MCF 10A (cell line): Measurements from ENCODE around the gene PLEKHJ1. TPM values are rescaled to one million over a fixed set of nuclear protein-coding genes. Genes with fewer than 3 reads are reported as not detected.

ENCODE experiments used
- BruUV-seq: library from RNA; stranded (reverse); fragments of 400-500 nt; replicated peaks from 2 replicates; lab custom pipeline; 2021; lab: Mats Ljungman, UMichigan
- CTCF ChIA-PET: fragments of 300-600 bp; sonication (Branson Sonifier 250); formaldehyde crosslinking; extraction: SDS; loops from one replicate; lab custom pipeline; 2021; ENCODE audit warnings: antibody characterized with exemption, inconsistent platforms; lab: Yijun Ruan, JAX
- POLR2A ChIA-PET: fragments of 300-600, 350-650 bp; sonication (Branson Sonifier 250); formaldehyde crosslinking; extraction: SDS; loops from one replicate; lab custom pipeline; 2020; ENCODE audit warnings: antibody characterized with exemption, inconsistent platforms; lab: Yijun Ruan, JAX
- DNase-seq: peaks from one replicate; pipeline ENCODE4 v3.0.0-alpha.2; 2018; ENCODE audit not compliant: unreplicated experiment
- H3K27ac Mint-ChIP-seq: one replicate; pipeline ENCODE4 v1.8.0; 2022; ENCODE audit warnings: mild to moderate bottlenecking, low read depth, mixed read lengths; ENCODE audit not compliant: unreplicated experiment
- H3K27me3 Mint-ChIP-seq: one replicate; pipeline ENCODE4 v1.8.0; 2022; ENCODE audit warnings: mixed read lengths; ENCODE audit not compliant: insufficient read depth, unreplicated experiment
- H3K36me3 Mint-ChIP-seq: one replicate; pipeline ENCODE4 v1.8.0; 2022; ENCODE audit warnings: mild to moderate bottlenecking, moderate library complexity, mixed read lengths; ENCODE audit not compliant: insufficient read depth, unreplicated experiment
- H3K4me1 Mint-ChIP-seq: one replicate; pipeline ENCODE4 v1.8.0; 2022; ENCODE audit warnings: mixed read lengths; ENCODE audit not compliant: insufficient read depth, unreplicated experiment
- H3K4me3 Mint-ChIP-seq: one replicate; pipeline ENCODE4 v1.8.0; 2022; ENCODE audit warnings: mild to moderate bottlenecking, moderate library complexity, mixed read lengths; ENCODE audit not compliant: unreplicated experiment
- H3K9me3 Mint-ChIP-seq: one replicate; pipeline ENCODE4 v1.8.0; 2022; ENCODE audit warnings: mixed read lengths; ENCODE audit not compliant: unreplicated experiment
- intact Hi-C: fragments of 100-400 bp; cut with micrococcal nuclease; formaldehyde crosslinking; loops from 2 replicates; pipeline ENCODE4 v1.14.1; 2022
- total RNA-seq: library from RNA; stranded (reverse); gene quantifications from 2 replicates; pipeline ENCODE4 v1.2.3, GENCODE V29; 2022
- TF ChIP-seq, protein P1 (sequence below): fragments of 200-600 bp; IDR thresholded peaks from one replicate; pipeline ENCODE4 v1.8.0; 2022; ENCODE audit warnings: antibody characterized with exemption, mild to moderate bottlenecking; ENCODE audit not compliant: unreplicated experiment

PLEKHJ1 gene
- total RNA-seq, 1 experiment from 2014 or later = 54.1 TPM

DNA sequence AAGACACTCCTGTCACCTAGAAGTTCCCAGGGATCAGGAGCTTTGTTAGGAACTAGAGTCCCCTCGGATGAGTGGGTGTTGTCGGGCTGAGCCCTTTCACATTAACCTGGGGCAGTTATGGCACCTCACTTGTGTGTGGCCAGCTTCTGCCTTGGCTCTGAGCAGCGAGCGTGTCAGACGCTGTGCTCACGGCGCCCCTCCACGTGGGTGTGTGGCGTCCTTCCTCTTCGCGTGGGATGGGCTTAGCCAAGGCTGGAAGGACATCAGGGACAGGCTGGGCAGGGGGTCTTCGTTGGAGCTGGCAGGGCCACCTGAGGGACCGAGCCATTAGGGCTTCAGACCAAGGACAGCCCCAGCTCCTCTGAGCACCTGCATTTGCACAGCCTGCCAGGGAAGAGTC is 49.0 kb downstream of the PLEKHJ1 start:
- H3K4me1 Mint-ChIP-seq = no peaks in the 10 kb centered on the region
- no TSS peak for BruUV-seq
- no peak for DNase-seq
- CTCF ChIA-PET = interaction anchor here (0.8 kb wide), 1 partner anchor 289 kb away, joined by 3 read pairs; no protein-coding TSS in a partner anchor
- H3K27ac Mint-ChIP-seq = no peak overlapping the region
- H3K27me3 Mint-ChIP-seq = no peaks in the 10 kb centered on the region
- intact Hi-C loops = no loop called here
- POLR2A ChIA-PET = no interaction called here
- peaks cover 50% of the 10 kb centered on the region for H3K36me3 Mint-ChIP-seq
- no peak overlapping the region for H3K4me3 Mint-ChIP-seq
- TF ChIP-seq, protein P1, sequence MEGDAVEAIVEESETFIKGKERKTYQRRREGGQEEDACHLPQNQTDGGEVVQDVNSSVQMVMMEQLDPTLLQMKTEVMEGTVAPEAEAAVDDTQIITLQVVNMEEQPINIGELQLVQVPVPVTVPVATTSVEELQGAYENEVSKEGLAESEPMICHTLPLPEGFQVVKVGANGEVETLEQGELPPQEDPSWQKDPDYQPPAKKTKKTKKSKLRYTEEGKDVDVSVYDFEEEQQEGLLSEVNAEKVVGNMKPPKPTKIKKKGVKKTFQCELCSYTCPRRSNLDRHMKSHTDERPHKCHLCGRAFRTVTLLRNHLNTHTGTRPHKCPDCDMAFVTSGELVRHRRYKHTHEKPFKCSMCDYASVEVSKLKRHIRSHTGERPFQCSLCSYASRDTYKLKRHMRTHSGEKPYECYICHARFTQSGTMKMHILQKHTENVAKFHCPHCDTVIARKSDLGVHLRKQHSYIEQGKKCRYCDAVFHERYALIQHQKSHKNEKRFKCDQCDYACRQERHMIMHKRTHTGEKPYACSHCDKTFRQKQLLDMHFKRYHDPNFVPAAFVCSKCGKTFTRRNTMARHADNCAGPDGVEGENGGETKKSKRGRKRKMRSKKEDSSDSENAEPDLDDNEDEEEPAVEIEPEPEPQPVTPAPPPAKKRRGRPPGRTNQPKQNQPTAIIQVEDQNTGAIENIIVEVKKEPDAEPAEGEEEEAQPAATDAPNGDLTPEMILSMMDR = no peak
- no peaks in the 10 kb centered on the region for H3K9me3 Mint-ChIP-seq

DNA sequence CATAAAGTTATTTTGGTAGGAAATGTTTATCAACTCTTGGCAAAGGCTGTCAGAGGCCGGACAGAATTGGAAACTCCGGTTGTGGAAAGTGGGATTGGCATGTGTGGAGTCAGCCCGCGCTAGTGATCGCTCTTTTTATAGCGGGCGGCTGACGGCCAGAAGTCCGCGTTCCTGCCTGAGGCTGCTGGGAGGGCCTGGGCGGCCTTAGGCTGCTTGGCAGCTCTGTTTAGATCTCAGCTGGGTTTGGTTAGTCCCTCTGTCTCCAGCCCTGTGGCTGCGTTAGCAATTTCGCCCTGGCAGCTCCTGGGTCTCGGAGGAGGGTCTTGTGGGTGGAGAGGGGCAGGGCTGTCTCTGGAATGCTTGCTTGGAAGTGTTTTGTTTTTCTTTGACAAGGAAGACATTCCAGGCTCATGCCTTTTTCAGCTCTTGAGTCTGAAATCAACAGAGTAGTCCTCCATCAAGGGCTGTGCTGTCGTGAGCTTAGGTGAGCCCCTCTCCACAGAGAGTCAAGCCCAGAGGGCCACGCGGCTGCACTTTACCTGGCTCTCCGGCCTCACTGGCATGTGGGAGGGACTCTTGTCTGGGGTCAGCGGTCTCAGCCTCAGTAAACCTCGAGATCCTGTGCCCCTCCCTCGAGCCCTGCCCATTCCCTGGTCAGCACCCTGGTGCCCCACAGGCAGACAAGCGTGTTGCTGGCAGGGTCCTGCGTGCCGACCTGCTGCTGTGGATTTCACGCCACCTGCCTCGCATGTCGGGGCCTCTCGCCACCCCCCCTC is 49.9 kb downstream of the PLEKHJ1 start:
- intact Hi-C loops = no loop called here
- H3K9me3 Mint-ChIP-seq = no peaks in the 10 kb centered on the region
- peaks cover 47% of the 10 kb centered on the region for H3K36me3 Mint-ChIP-seq
- DNase-seq = no peak
- no peaks in the 10 kb centered on the region for H3K27me3 Mint-ChIP-seq
- H3K4me1 Mint-ChIP-seq = no peaks in the 10 kb centered on the region
- H3K27ac Mint-ChIP-seq = no peak overlapping the region
- ChIA-PET CTCF (interaction anchor here (0.6 to 1.0 kb wide), 4 partner anchors 12 to 62 kb away, joined by 3 to 6 read pairs (median 4); no protein-coding TSS in a partner anchor), POLR2A (interaction anchor here (0.7 kb wide), 2 partner anchors 32 to 360 kb away, joined by 3 to 5 read pairs; no protein-coding TSS in a partner anchor)
- no TSS peak for BruUV-seq
- H3K4me3 Mint-ChIP-seq = no peak overlapping the region
- TF ChIP-seq, protein P1 = no peak

DNA sequence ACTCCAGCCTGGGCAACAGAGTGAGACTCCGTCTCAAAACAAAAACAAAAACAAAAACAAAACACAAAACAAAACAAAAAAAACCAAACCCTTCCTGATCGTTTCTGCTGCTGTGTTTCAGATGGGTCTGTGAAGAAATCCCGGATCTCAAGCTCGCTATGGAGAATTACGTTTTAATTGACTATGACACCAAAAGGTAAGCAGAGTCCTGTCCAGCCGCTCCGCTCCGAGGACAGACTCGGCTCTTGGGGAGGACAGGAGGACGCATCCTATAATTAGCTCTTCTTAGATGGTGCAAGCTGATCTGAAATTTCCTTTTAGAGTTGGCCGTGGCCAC is 50.4 kb downstream of the PLEKHJ1 start:
- intact Hi-C loops = no loop called here
- H3K4me3 Mint-ChIP-seq = no peak overlapping the region
- TF ChIP-seq, protein P1 = no peak
- H3K27me3 Mint-ChIP-seq = no peaks in the 10 kb centered on the region
- no TSS peak for BruUV-seq
- ChIA-PET CTCF (interaction anchor here (0.6 to 1.0 kb wide), 3 partner anchors 11 to 62 kb away, joined by 3 to 6 read pairs (median 4); no protein-coding TSS in a partner anchor), POLR2A (interaction anchor here (0.7 kb wide), 2 partner anchors 32 to 360 kb away, joined by 3 to 5 read pairs; no protein-coding TSS in a partner anchor)
- H3K9me3 Mint-ChIP-seq = no peaks in the 10 kb centered on the region
- DNase-seq = no peak
- no peak overlapping the region for H3K27ac Mint-ChIP-seq
- H3K4me1 Mint-ChIP-seq = no peaks in the 10 kb centered on the region
- peaks cover 50% of the 10 kb centered on the region for H3K36me3 Mint-ChIP-seq

DNA sequence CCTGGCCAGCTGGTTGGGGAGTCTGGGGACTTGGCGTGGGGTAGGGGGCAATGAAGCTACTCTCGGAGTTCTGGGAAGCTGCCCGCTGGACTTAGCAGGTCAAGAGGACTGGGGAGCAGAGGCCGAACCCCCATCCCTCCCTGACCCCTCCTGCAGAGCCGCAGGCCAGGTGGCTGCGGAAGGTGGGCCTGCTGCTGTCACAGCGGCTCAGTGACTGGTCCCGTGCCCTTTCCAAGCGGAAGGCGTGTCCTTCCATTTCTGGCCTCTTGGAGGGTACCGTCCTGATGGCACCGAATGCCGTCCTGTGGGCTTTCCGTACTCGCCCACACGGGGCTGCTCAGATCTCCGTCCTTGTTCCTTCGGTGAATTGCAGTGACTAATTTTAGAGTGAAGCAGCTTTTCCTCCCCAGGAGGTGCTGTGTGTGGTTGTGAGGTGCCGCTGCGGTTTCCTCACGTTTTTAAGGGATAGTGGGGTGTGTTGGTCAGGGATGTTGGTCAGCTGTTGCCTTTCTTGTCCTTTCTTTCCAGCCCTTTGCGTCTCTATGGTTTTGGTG is 51.6 kb downstream of the PLEKHJ1 start:
- no peak for DNase-seq
- H3K27ac Mint-ChIP-seq = no peak overlapping the region
- TF ChIP-seq, protein P1 = no peak
- CTCF ChIA-PET = no interaction called here
- H3K36me3 Mint-ChIP-seq = peaks cover 56% of the 10 kb centered on the region
- BruUV-seq = no TSS peak
- H3K27me3 Mint-ChIP-seq = no peaks in the 10 kb centered on the region
- no peaks in the 10 kb centered on the region for H3K9me3 Mint-ChIP-seq
- intact Hi-C loops = no loop called here
- POLR2A ChIA-PET = no interaction called here
- no peaks in the 10 kb centered on the region for H3K4me1 Mint-ChIP-seq
- no peak overlapping the region for H3K4me3 Mint-ChIP-seq
